H1 (cell line): ENCODE data around the gene COL5A1. TPM values are rescaled to one million over a fixed set of nuclear protein-coding genes. Genes with fewer than 3 reads are reported as not detected.

ENCODE experiments used
- CTCF ChIA-PET: fragments of 300-600 bp; sonication (Branson Sonifier 250); formaldehyde crosslinking; loops from one replicate; lab custom pipeline; 2021; ENCODE audit not compliant: partially characterized antibody; lab: Charles Lee
- POLR2A ChIA-PET: fragments of 300-600 bp; sonication (Branson Sonifier 250); formaldehyde crosslinking; loops from one replicate; lab custom pipeline; 2021; ENCODE audit warnings: inconsistent platforms; ENCODE audit not compliant: partially characterized antibody; lab: Charles Lee
- DNase-seq, 2 experiments: peaks; one replicate each; pipeline versions ENCODE4 v3.0.0 to v3.0.0-alpha.2; 2010 to 2022; ENCODE audit warnings: low spot score in 2 of 2, low read depth in 1 of 2, mixed read lengths in 1 of 2
- FAIRE-seq: peaks from 2 replicates; lab custom pipeline; 2011; peaks lifted over from hg19 to GRCh38; lab: Jason Lieb, UNC
- H2AFZ ChIP-seq: 2 replicates; pipeline ENCODE4 v1.8.1; 2012; ENCODE audit warnings: low read length, inconsistent platforms
- H2AK5ac ChIP-seq: 2 replicates; pipeline ENCODE4 v1.6.1; 2013; ENCODE audit warnings: low read depth, low read length
- H2BK120ac ChIP-seq: replicated peaks from 2 replicates; pipeline ENCODE3; 2013; ENCODE audit warnings: low read depth, low read length, inconsistent platforms
- H2BK12ac ChIP-seq: 2 replicates; pipeline ENCODE4 v1.6.1; 2013; ENCODE audit warnings: low read depth, low read length
- H2BK15ac ChIP-seq: 2 replicates; pipeline ENCODE4 v1.6.1; 2013; ENCODE audit warnings: low read length
- H2BK20ac ChIP-seq: 2 replicates; pipeline ENCODE4 v1.6.1; 2013; ENCODE audit warnings: low read length
- H2BK5ac ChIP-seq: 2 replicates; pipeline ENCODE4 v1.6.1; 2013; ENCODE audit warnings: low read depth, low read length
- H3K14ac ChIP-seq: 2 replicates; pipeline ENCODE4 v1.6.1; 2013; ENCODE audit warnings: inconsistent platforms; ENCODE audit not compliant: insufficient read length
- H3K18ac ChIP-seq: 2 replicates; pipeline ENCODE4 v1.6.1; 2013; ENCODE audit warnings: low read length; ENCODE audit errors: extremely low read depth
- H3K23ac ChIP-seq: 2 replicates; pipeline ENCODE4 v1.6.1; 2013; ENCODE audit warnings: inconsistent platforms; ENCODE audit not compliant: insufficient read length
- H3K23me2 ChIP-seq: 2 replicates; pipeline ENCODE4 v1.6.1; 2013; ENCODE audit warnings: low read depth, low read length
- H3K27ac ChIP-seq: 2 replicates; pipeline ENCODE4 v1.6.1; 2011; ENCODE audit warnings: low read depth, low read length, inconsistent platforms
- H3K27me3 ChIP-seq, 4 experiments: replicated peaks in 1 of 4; 1 replicate in 1 of 4; 2 replicates in 3 of 4; pipeline versions ENCODE4 v1.6.1 to v1.8.1; 2011 to 2013; ENCODE audit warnings: low read length in 3 of 4, mild to moderate bottlenecking in 3 of 4, inconsistent platforms in 2 of 4, mixed read lengths in 2 of 4, moderate library complexity in 1 of 4; ENCODE audit not compliant: control insufficient read depth in 3 of 4, insufficient read depth in 3 of 4; ENCODE audit errors: extremely low read depth in 1 of 4
- H3K36me3 ChIP-seq, 4 experiments: 2 replicates each; pipeline versions ENCODE4 v1.6.1 to v1.8.1; 2011 to 2013; ENCODE audit warnings: mild to moderate bottlenecking in 4 of 4, low read length in 3 of 4, moderate library complexity in 2 of 4, control low read depth in 1 of 4, inconsistent platforms in 1 of 4; ENCODE audit not compliant: insufficient read depth in 4 of 4, control insufficient read depth in 2 of 4
- H3K4ac ChIP-seq: replicated peaks from 2 replicates; pipeline ENCODE3; 2013; ENCODE audit warnings: low read length, low read depth, mixed read lengths, inconsistent platforms; ENCODE audit not compliant: insufficient read length
- H3K4me1 ChIP-seq, 4 experiments: replicated peaks in 1 of 4; 1 replicate in 1 of 4; 2 replicates in 3 of 4; pipeline versions ENCODE4 v1.6.1 to v1.8.1; 2011 to 2013; ENCODE audit warnings: low read length in 3 of 4, inconsistent platforms in 2 of 4, mixed read lengths in 1 of 4; ENCODE audit not compliant: insufficient read depth in 4 of 4, control insufficient read depth in 3 of 4
- H3K4me2 ChIP-seq, 2 experiments: 2 replicates each; pipeline versions ENCODE4 v1.6.1 to v1.8.1; 2011 to 2013; ENCODE audit warnings: low read depth in 2 of 2, low read length in 2 of 2, control low read depth in 1 of 2, inconsistent platforms in 1 of 2, mild to moderate bottlenecking in 1 of 2; ENCODE audit not compliant: insufficient read depth in 1 of 2
- H3K4me3 ChIP-seq, 4 experiments: fragments of 200-600, 300-600 bp in 1 of 4; sonication (generic), shearing (Covaris generic), sonication (Bioruptor Twin) in 1 of 4; 2 replicates each; pipeline versions ENCODE4 v1.5.1 to v1.8.1; 2011 to 2016; ENCODE audit warnings: low read length in 4 of 4, low read depth in 3 of 4, control low read depth in 2 of 4, inconsistent platforms in 2 of 4, mild to moderate bottlenecking in 2 of 4, mixed read lengths in 1 of 4, moderate library complexity in 1 of 4; ENCODE audit not compliant: insufficient read depth in 2 of 4; ENCODE audit errors: extremely low read depth in 1 of 4
- H3K56ac ChIP-seq: replicated peaks from 2 replicates; pipeline ENCODE3; 2013; ENCODE audit warnings: low read depth, mild to moderate bottlenecking, mixed read lengths, low read length, inconsistent platforms; ENCODE audit not compliant: insufficient read length
- H3K79me1 ChIP-seq: 2 replicates; pipeline ENCODE4 v1.6.1; 2013; ENCODE audit warnings: low read depth, low read length, control low read depth
- H3K79me2 ChIP-seq, 2 experiments: 2 replicates each; pipeline versions ENCODE4 v1.6.1 to v1.8.1; 2012 to 2013; ENCODE audit warnings: low read length in 2 of 2, mild to moderate bottlenecking in 2 of 2, inconsistent platforms in 1 of 2; ENCODE audit not compliant: insufficient read depth in 2 of 2, control insufficient read depth in 1 of 2
- H3K9ac ChIP-seq, 4 experiments: replicated peaks in 1 of 4; 1 replicate in 1 of 4; 2 replicates in 3 of 4; pipeline versions ENCODE4 v1.6.1 to v1.8.1; 2011 to 2013; ENCODE audit warnings: low read depth in 3 of 4, low read length in 3 of 4, control low read depth in 2 of 4, mild to moderate bottlenecking in 2 of 4, moderate library complexity in 2 of 4, inconsistent platforms in 1 of 4; ENCODE audit errors: extremely low read depth in 1 of 4
- H3K9me3 ChIP-seq, 2 experiments: 2 replicates each; pipeline versions ENCODE4 v1.6.1 to v1.8.1; 2012 to 2013; ENCODE audit warnings: mild to moderate bottlenecking in 2 of 2, moderate library complexity in 2 of 2, control low read depth in 1 of 2, inconsistent platforms in 1 of 2, low read depth in 1 of 2, low read length in 1 of 2, mixed read lengths in 1 of 2; ENCODE audit not compliant: insufficient read depth in 2 of 2
- H4K20me1 ChIP-seq, 2 experiments: replicated peaks in 1 of 2; 2 replicates each; pipeline versions ENCODE3 to v1.8.1; 2011 to 2013; ENCODE audit warnings: inconsistent platforms in 2 of 2, low read length in 2 of 2, mild to moderate bottlenecking in 1 of 2; ENCODE audit not compliant: insufficient read depth in 2 of 2, control insufficient read depth in 1 of 2
- H4K5ac ChIP-seq: 2 replicates; pipeline ENCODE4 v1.6.1; 2013; ENCODE audit warnings: low read length, low read depth, mixed read lengths, inconsistent platforms; ENCODE audit not compliant: insufficient read length
- H4K8ac ChIP-seq: 2 replicates; pipeline ENCODE4 v1.8.0; 2013; ENCODE audit warnings: mild to moderate bottlenecking, moderate library complexity, low read length, inconsistent platforms; ENCODE audit not compliant: insufficient read depth; ENCODE audit errors: extremely low read depth
- H4K91ac ChIP-seq: replicated peaks from 2 replicates; pipeline ENCODE3; 2013; ENCODE audit warnings: low read length, mixed read lengths, inconsistent platforms; ENCODE audit not compliant: insufficient read length
- CBX8 ChIP-seq: fragments of 300-800, 300-1000 bp; sonication (generic); IDR thresholded peaks from 2 replicates; pipeline ENCODE4 v1.7.1; 2016; ENCODE audit warnings: low read depth, low read length, borderline replicate concordance
- EP300 ChIP-seq, 2 experiments: IDR thresholded peaks; 1 replicate in 1 of 2; 2 replicates in 1 of 2; pipeline ENCODE4 v1.6.1; 2011 to 2012; ENCODE audit warnings: low read depth in 2 of 2, low read length in 2 of 2, mild to moderate bottlenecking in 2 of 2, borderline replicate concordance in 1 of 2, inconsistent platforms in 1 of 2, moderate library complexity in 1 of 2
- EZH2 ChIP-seq: fragments of 200-600 bp; sonication (generic); IDR thresholded peaks from 2 replicates; pipeline ENCODE4 v1.7.1; 2012; ENCODE audit warnings: low read depth, mild to moderate bottlenecking, moderate library complexity, low read length, inconsistent platforms; ENCODE audit not compliant: severe bottlenecking
- GABPA ChIP-seq: IDR thresholded peaks from 2 replicates; pipeline ENCODE4 v1.6.1; 2011; ENCODE audit warnings: mild to moderate bottlenecking, low read length, moderate library complexity, borderline replicate concordance; ENCODE audit not compliant: insufficient read depth
- KDM5A ChIP-seq: fragments of 200-600 bp; IDR thresholded peaks from 2 replicates; pipeline ENCODE4 v1.7.1; 2012; ENCODE audit warnings: mild to moderate bottlenecking, low read length, inconsistent platforms, mixed read lengths
- PHF8 ChIP-seq: fragments of 200-600 bp; sonication (generic); conservative IDR thresholded peaks from 2 replicates; pipeline ENCODE4 v1.7.1; 2012; ENCODE audit warnings: low read depth, mild to moderate bottlenecking, inconsistent platforms, low read length, moderate library complexity
- SIN3A ChIP-seq, 2 experiments: IDR thresholded peaks in 1 of 2; conservative IDR thresholded peaks in 1 of 2; 2 replicates each; pipeline ENCODE4 v1.6.1; 2011 to 2012; ENCODE audit warnings: low read length in 2 of 2, improper control_type of control experiment in 1 of 2, low read depth in 1 of 2, mild to moderate bottlenecking in 1 of 2
- SIX5 ChIP-seq: IDR thresholded peaks from 2 replicates; pipeline ENCODE4 v1.6.1; 2011; ENCODE audit warnings: mild to moderate bottlenecking, low read depth, low read length
- WGBS, 2 experiments: shearing (Covaris generic) in 1 of 2; methylation state at CpG; one replicate each; pipeline versions ENCODE4 v1.1.6 to v1.1.7; 2013 to 2015; ENCODE audit warnings: low lambda C conversion rate in 2 of 2, mixed read lengths in 2 of 2, inconsistent platforms in 1 of 2, low coverage in 1 of 2, missing lambda C conversion rate in 1 of 2; ENCODE audit not compliant: insufficient replicate concordance in 2 of 2, insufficient coverage in 1 of 2, insufficient read length in 1 of 2; ENCODE audit errors: extremely low coverage in 1 of 2, missing lambda C conversion rate in 1 of 2; 5-methylcytosine and 5-hydroxymethylcytosine counted together
- polyA plus RNA-seq, 7 experiments: library from polyadenylated mRNA; depleted of rRNA in 3 of 7; stranded (reverse) in 5 of 7; unstranded in 2 of 7; fragments of >200 nt in 5 of 7; fragments of 200-250 nt in 2 of 7; gene quantifications; 1 replicate in 5 of 7; 2 replicates in 1 of 7; 4 replicates in 1 of 7; pipeline versions ENCODE4 v1.2.1 to v1.2.3, GENCODE V29; 2011 to 2013; ENCODE audit warnings: missing spikeins in 2 of 7, mixed read lengths in 2 of 7
- total RNA-seq: library from RNA; stranded (reverse); fragmentation: NEBNext Ultra II Directional; extraction: Animal tissue kit (Norgen Biotek cat#: 25700); gene quantifications from 2 replicates; pipeline ENCODE4 v1.2.1, GENCODE V29; 2021

The COL5A1 gene
- total and polyA plus RNA-seq, 2 of the 8 experiments (the other 6 are each of a cell fraction or from before 2014, with no cell fraction given): 3.8 to 12.0 TPM

GRCh38 chr9:134870746-134871662 lies 229.4 kb downstream of the COL5A1 start:
- Histone ChIP-seq H2BK15ac (no peak overlapping the region), H3K4me2 (no peak overlapping the region), H2BK20ac (no peak overlapping the region), H2AK5ac (no peak overlapping the region), H4K5ac (no peak overlapping the region), H3K4me1 (no peaks in the 10 kb centered on the region), H2BK5ac (no peak overlapping the region), H3K27ac (no peak overlapping the region), H2AFZ (no peak overlapping the region), H3K79me1 (no peaks in the 10 kb centered on the region), H2BK12ac (no peak overlapping the region), H3K9ac (no peak overlapping the region), H3K14ac (no peak overlapping the region), H3K9me3 (no peaks in the 10 kb centered on the region; a peak in 1 of 4 replicates), H3K27me3 (no peaks in the 10 kb centered on the region), H3K36me3 (no peaks in the 10 kb centered on the region), H3K56ac (no peak overlapping the region), H3K4me3 (no peak overlapping the region), H3K18ac (no peak overlapping the region), H2BK120ac (no peak overlapping the region), H3K4ac (no peak overlapping the region), H4K91ac (no peak overlapping the region), H3K23ac (no peak overlapping the region), H3K79me2 (no peaks in the 10 kb centered on the region), H3K23me2 (no peaks in the 10 kb centered on the region), H4K20me1 (no peaks in the 10 kb centered on the region), H4K8ac (no peak overlapping the region)
- WGBS, 2 experiments: 89% methylated on average over 30 of the region's 30 CpGs; no CpG with 5 or more reads in 1 of the 2 experiments
- TF ChIP-seq PHF8 (no peak), SIX5 (no peak), SIN3A (conservative IDR thresholded peaks at IDR 0.05 in 1 of 2, IDR thresholded peaks at IDR 0.05 in 1 of 2; ENCODE audit: low read depth in 1 of 2, low read length in 2 of 2) (no peak), CBX8 (no peak), EP300 (IDR thresholded peaks at IDR 0.05; ENCODE audit: borderline replicate concordance in 1 of 2, low read depth in 2 of 2, low read length in 2 of 2) (no peak), GABPA (no peak), EZH2 (no peak), KDM5A (no peak)
- DNase-seq (no peak), FAIRE-seq (no peak)
- CTCF ChIA-PET: interaction anchor here (0.9 to 1.5 kb wide), 2 partner anchors 112 to 180 kb away, joined by 4 read pairs; no protein-coding TSS in a partner anchor
- POLR2A ChIA-PET: no interaction called here
